Keratinocyte (primary cell): Measurements from ENCODE around the gene GRB14. TPM values are rescaled to one million over a fixed set of nuclear protein-coding genes. Genes with fewer than 3 reads are reported as not detected.

Experiments
- DNase-seq: peaks from one replicate; pipeline ENCODE4 v3.0.0-alpha.2; 2011; ENCODE audit warnings: low read depth, missing footprints, low spot score
- FAIRE-seq: peaks from 2 replicates; lab custom pipeline; 2011; peaks lifted over from hg19 to GRCh38; lab: Jason Lieb, UNC
- H2AFZ ChIP-seq: 2 replicates; pipeline ENCODE4 v1.6.0; 2012; ENCODE audit warnings: low read length, control low read depth, inconsistent platforms; ENCODE audit not compliant: control insufficient read depth
- H3K27ac ChIP-seq: 2 replicates; pipeline ENCODE4 v1.5.1; 2011; ENCODE audit warnings: low read length; ENCODE audit not compliant: control insufficient read depth, insufficient read depth
- H3K27me3 ChIP-seq: 3 replicates; pipeline ENCODE4 v1.6.0; 2011; ENCODE audit warnings: low read length; ENCODE audit not compliant: control insufficient read depth, insufficient read depth; ENCODE audit errors: extremely low read depth
- H3K36me3 ChIP-seq, 2 experiments: 2 replicates in 1 of 2; 3 replicates in 1 of 2; pipeline ENCODE4 v1.5.1; 2011; ENCODE audit warnings: low read length in 2 of 2, mild to moderate bottlenecking in 1 of 2; ENCODE audit not compliant: control insufficient read depth in 2 of 2, insufficient read depth in 2 of 2; ENCODE audit errors: extremely low read depth in 1 of 2
- H3K4me1 ChIP-seq: 3 replicates; pipeline ENCODE4 v1.5.1; 2011; ENCODE audit warnings: low read length; ENCODE audit not compliant: control insufficient read depth, insufficient read depth; ENCODE audit errors: extremely low read depth
- H3K4me2 ChIP-seq: 3 replicates; pipeline ENCODE4 v1.6.0; 2011; ENCODE audit warnings: low read depth, low read length; ENCODE audit not compliant: control insufficient read depth, insufficient read depth; ENCODE audit errors: extremely low read depth
- H3K4me3 ChIP-seq, 3 experiments: fragments of 200-600 bp in 1 of 3; sonication (generic) in 1 of 3; 2 replicates in 2 of 3; 3 replicates in 1 of 3; pipeline ENCODE4 v1.5.1; 2011 to 2016; ENCODE audit warnings: low read length in 3 of 3, mild to moderate bottlenecking in 3 of 3, control low read depth in 2 of 3, inconsistent platforms in 1 of 3, low read depth in 1 of 3, mixed read lengths in 1 of 3, mixed run types in 1 of 3, moderate library complexity in 1 of 3; ENCODE audit not compliant: control insufficient read depth in 2 of 3, insufficient read depth in 2 of 3; ENCODE audit errors: extremely low read depth in 1 of 3
- H3K79me2 ChIP-seq: 2 replicates; pipeline ENCODE4 v1.6.0; 2012; ENCODE audit warnings: low read length; ENCODE audit not compliant: control insufficient read depth, insufficient read depth
- H3K9ac ChIP-seq: 3 replicates; pipeline ENCODE4 v1.6.0; 2011; ENCODE audit warnings: low read length; ENCODE audit not compliant: control insufficient read depth, insufficient read depth; ENCODE audit errors: extremely low read depth
- H3K9me1 ChIP-seq: 3 replicates; pipeline ENCODE4 v1.6.0; 2011; ENCODE audit warnings: low read length; ENCODE audit not compliant: control insufficient read depth, insufficient read depth; ENCODE audit errors: extremely low read depth
- H3K9me3 ChIP-seq: 2 replicates; pipeline ENCODE4 v1.5.1; 2012; ENCODE audit warnings: low read depth, low read length; ENCODE audit not compliant: control insufficient read depth
- H4K20me1 ChIP-seq: 3 replicates; pipeline ENCODE4 v1.6.0; 2011; ENCODE audit warnings: low read length; ENCODE audit not compliant: control insufficient read depth, insufficient read depth; ENCODE audit errors: extremely low read depth
- CTCF ChIP-seq, 3 experiments: IDR thresholded peaks in 1 of 3; conservative IDR thresholded peaks in 1 of 3; optimal IDR thresholded peaks in 1 of 3; 2 replicates in 2 of 3; 3 replicates in 1 of 3; pipeline versions ENCODE3 to v1.5.1; 2011; ENCODE audit warnings: low read length in 3 of 3, mild to moderate bottlenecking in 3 of 3, moderate library complexity in 2 of 3, control low read depth in 1 of 3, inconsistent platforms in 1 of 3; ENCODE audit not compliant: insufficient read depth in 2 of 3; ENCODE audit errors: extremely low read depth in 1 of 3
- EZH2 ChIP-seq: IDR thresholded peaks from one replicate; pipeline ENCODE4 v1.6.1; 2012; ENCODE audit warnings: inconsistent platforms, mild to moderate bottlenecking, low read length, moderate library complexity
- dilution Hi-C: fragments of 300-500 bp; cut with MboI; formaldehyde crosslinking; loops from one replicate; pipeline ENCODE4 v1.7.0; 2020; ENCODE audit warnings: low sequenced_read_pairs; ENCODE audit not compliant: extremely low pct_ligation_motif_present
- polyA plus RNA-seq, 5 experiments: library from polyadenylated mRNA; depleted of rRNA in 3 of 5; stranded (reverse) in 3 of 5; stranded (forward) in 1 of 5; unstranded in 1 of 5; fragments of >200 nt; gene quantifications; 1 replicate in 1 of 5; 2 replicates in 3 of 5; 3 replicates in 1 of 5; pipeline versions ENCODE4 v1.2.1 to v1.2.3, GENCODE V29; 2011 to 2012; ENCODE audit warnings: missing spikeins in 2 of 5, low read depth in 1 of 5, low replicate concordance in 1 of 5

Gene GRB14
- polyA plus RNA-seq, 1 donor (not counting 4 experiments of a cell fraction or from before 2014, with no cell fraction given) = 4.2 TPM

- Histone ChIP-seq H3K4me1 (no peaks in the 10 kb centered on the region), H3K36me3 (no peaks in the 10 kb centered on the region), H3K27me3 (no peaks in the 10 kb centered on the region), H4K20me1 (no peaks in the 10 kb centered on the region), H2AFZ (no peak overlapping the region), H3K4me3 (no peak overlapping the region), H3K27ac (no peak overlapping the region), H3K4me2 (no peak overlapping the region), H3K9me3 (no peaks in the 10 kb centered on the region), H3K9ac (no peak overlapping the region), H3K9me1 (no peaks in the 10 kb centered on the region), H3K79me2 (no peaks in the 10 kb centered on the region)
- dilution Hi-C loops = no loop called here
- TF ChIP-seq CTCF (optimal IDR thresholded peaks at IDR 0.05 in 1 of 3, IDR thresholded peaks at IDR 0.05 in 1 of 3, conservative IDR thresholded peaks at IDR 0.05 in 1 of 3; ENCODE audit: extremely low read depth in 1 of 3, insufficient read depth in 2 of 3, low read length in 3 of 3) (no peak), EZH2 (no peak)
- FAIRE-seq = no peak
- DNase-seq = no peak
These were observed 156.9 kb downstream of the GRB14 start for GRCh38 chr2:164464376-164464775.

- Histone ChIP-seq H3K4me3 (no peak overlapping the region), H4K20me1 (no peaks in the 10 kb centered on the region), H3K4me1 (no peaks in the 10 kb centered on the region), H3K4me2 (no peak overlapping the region), H3K9me1 (no peaks in the 10 kb centered on the region), H3K27me3 (peaks cover 2% of the 10 kb centered on the region), H2AFZ (no peak overlapping the region), H3K27ac (no peak overlapping the region), H3K9ac (no peak overlapping the region), H3K9me3 (no peaks in the 10 kb centered on the region), H3K79me2 (no peaks in the 10 kb centered on the region), H3K36me3 (no peaks in the 10 kb centered on the region)
- DNase-seq (no peak), FAIRE-seq (no peak)
- dilution Hi-C loops = no loop called here
- TF ChIP-seq CTCF (optimal IDR thresholded peaks at IDR 0.05 in 1 of 3, IDR thresholded peaks at IDR 0.05 in 1 of 3, conservative IDR thresholded peaks at IDR 0.05 in 1 of 3; ENCODE audit: extremely low read depth in 1 of 3, insufficient read depth in 2 of 3, low read length in 3 of 3) (no peak), EZH2 (no peak)
These were observed 162.5 kb downstream of the GRB14 start for GRCh38 chr2:164458792-164459191.
